ENCODE results near the gene KRTAP4-7. TPM values are rescaled to one million over a fixed set of nuclear protein-coding genes. Genes with fewer than 3 reads are reported as not detected.
"Not testable (repeated sequence)": the region's sequence is repeated elsewhere in the genome, so short reads cannot be mapped to it uniquely, and the experiment has no call there.

Gene KRTAP4-7
- total and polyA plus RNA-seq, 3 donors from 2014 or later, result not detected

GRCh38 chr17:41096055-41096454 is 12.1 kb downstream of the KRTAP4-7 start:
- H3K27me3 ChIP-seq, result no peaks in the 10 kb centered on the region
- intact Hi-C loops (cut with DNase I; ENCODE audit: low total_unique reads), result no loop called here
- no peaks in the 10 kb centered on the region for H3K4me1 ChIP-seq
- H3K4me3 ChIP-seq, result no peak overlapping the region
- no peak overlapping the region for H3K27ac ChIP-seq
- TF ChIP-seq, protein P1, sequence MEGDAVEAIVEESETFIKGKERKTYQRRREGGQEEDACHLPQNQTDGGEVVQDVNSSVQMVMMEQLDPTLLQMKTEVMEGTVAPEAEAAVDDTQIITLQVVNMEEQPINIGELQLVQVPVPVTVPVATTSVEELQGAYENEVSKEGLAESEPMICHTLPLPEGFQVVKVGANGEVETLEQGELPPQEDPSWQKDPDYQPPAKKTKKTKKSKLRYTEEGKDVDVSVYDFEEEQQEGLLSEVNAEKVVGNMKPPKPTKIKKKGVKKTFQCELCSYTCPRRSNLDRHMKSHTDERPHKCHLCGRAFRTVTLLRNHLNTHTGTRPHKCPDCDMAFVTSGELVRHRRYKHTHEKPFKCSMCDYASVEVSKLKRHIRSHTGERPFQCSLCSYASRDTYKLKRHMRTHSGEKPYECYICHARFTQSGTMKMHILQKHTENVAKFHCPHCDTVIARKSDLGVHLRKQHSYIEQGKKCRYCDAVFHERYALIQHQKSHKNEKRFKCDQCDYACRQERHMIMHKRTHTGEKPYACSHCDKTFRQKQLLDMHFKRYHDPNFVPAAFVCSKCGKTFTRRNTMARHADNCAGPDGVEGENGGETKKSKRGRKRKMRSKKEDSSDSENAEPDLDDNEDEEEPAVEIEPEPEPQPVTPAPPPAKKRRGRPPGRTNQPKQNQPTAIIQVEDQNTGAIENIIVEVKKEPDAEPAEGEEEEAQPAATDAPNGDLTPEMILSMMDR (IDR thresholded peaks at IDR 0.05), result no peak
- no peak for TF ChIP-seq POLR2A (IDR thresholded peaks at IDR 0.05)
- 89 to 91% methylated on average over 7 of the region's 7 CpGs for WGBS, 2 donors
- no peaks in the 10 kb centered on the region for H3K36me3 ChIP-seq (ENCODE audit: low read depth, missing control alignments)
- no peaks in the 10 kb centered on the region for H3K9me3 ChIP-seq
- no peak for DNase-seq

- no peak within 1 kb of the TSS for H3K27ac ChIP-seq
- WGBS, 2 donors, result 71 to 74% methylated on average over 4 of the region's 4 CpGs
- no peaks in the 10 kb centered on the region for H3K4me1 ChIP-seq
- no peak for DNase-seq
- H3K4me3 ChIP-seq, result no peak within 1 kb of the TSS
- no peaks in the 10 kb centered on the region for H3K36me3 ChIP-seq (ENCODE audit: low read depth, missing control alignments)
- TF ChIP-seq POLR2A (IDR thresholded peaks at IDR 0.05), result no peak
- TF ChIP-seq, protein P1 (IDR thresholded peaks at IDR 0.05), result no peak
- intact Hi-C loops (cut with DNase I; ENCODE audit: low total_unique reads), result no loop called here
- H3K27me3 ChIP-seq, result no peaks in the 10 kb centered on the region
- H3K9me3 ChIP-seq, result no peaks in the 10 kb centered on the region
Measured at GRCh38 chr17:41098042-41098441, 14.1 kb downstream of the KRTAP4-7 start, which contains the start of gene KRTAP4-8. KRTAP4-8 (minus strand) TSS chr17:41098142; CDS start chr17:41098084, 58 bp downstream.

- intact Hi-C loops (cut with DNase I; ENCODE audit: low total_unique reads), result no loop called here
- no peak for DNase-seq
- no peak overlapping the region for H3K4me3 ChIP-seq
- WGBS, 2 donors, result 77 to 80% methylated on average over 6 of the region's 6 CpGs
- H3K36me3 ChIP-seq (ENCODE audit: low read depth, missing control alignments), result no peaks in the 10 kb centered on the region
- TF ChIP-seq, protein P1 (IDR thresholded peaks at IDR 0.05), result no peak
- TF ChIP-seq POLR2A (IDR thresholded peaks at IDR 0.05), result no peak
- no peak overlapping the region for H3K27ac ChIP-seq
- H3K27me3 ChIP-seq, result no peaks in the 10 kb centered on the region
- no peaks in the 10 kb centered on the region for H3K4me1 ChIP-seq
- H3K9me3 ChIP-seq, result no peaks in the 10 kb centered on the region
Measured at GRCh38 chr17:41098481-41098880, 14.5 kb downstream of the KRTAP4-7 start.

- DNase-seq; H3K9me3 ChIP-seq; H3K27ac ChIP-seq; H3K4me1 ChIP-seq; H3K27me3 ChIP-seq; H3K4me3 ChIP-seq; intact Hi-C loops (cut with DNase I; ENCODE audit: low total_unique reads); H3K36me3 ChIP-seq (ENCODE audit: low read depth, missing control alignments): not testable (repeated sequence)
- WGBS, 2 donors, result 72 to 73% methylated on average over 7 of the region's 7 CpGs
Measured at GRCh38 chr17:41099682-41100480, 15.9 kb downstream of the KRTAP4-7 start.

DNA sequence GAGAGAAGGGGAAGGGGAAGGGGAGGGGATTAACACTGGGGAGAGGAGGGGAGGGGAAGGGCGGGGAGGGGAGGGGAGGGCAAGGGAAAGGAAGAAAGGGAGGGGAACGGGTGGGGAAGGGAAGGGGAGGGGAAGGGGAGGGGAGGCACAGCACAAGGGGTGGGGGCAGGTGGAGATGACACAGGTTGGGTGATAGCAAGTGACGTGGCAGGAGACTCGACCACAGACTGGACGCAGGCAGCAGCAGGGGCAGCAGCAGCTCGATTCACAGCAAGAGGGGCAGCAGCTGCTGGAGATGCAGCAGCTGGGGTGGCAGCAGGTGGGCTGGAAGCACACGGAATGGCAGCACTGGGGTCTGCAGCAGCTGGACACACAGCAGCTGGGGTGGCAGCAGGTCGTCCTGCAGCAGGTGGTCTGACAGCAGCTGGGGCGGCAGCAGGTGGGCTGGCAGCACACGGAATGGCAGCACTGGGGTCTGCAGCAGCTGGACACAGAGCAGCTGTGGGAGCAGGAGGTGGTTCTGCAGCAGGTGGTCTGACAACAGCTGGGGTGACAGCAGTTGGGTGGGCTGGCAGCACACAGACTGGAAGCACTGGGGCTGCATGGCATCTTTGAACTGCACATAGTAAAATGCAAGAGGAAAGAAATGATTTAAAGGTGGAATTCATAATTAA is 17.8 kb downstream of the KRTAP4-7 start, which contains the start of gene KRTAP4-16:
Gene KRTAP4-16, minus strand, starts transcription at position 624 of the 674 bp plus-strand sequence. Its CDS starts 0 bp downstream, at position 624.
- Histone ChIP-seq H3K4me1 (no peaks in the 10 kb centered on the region), H3K36me3 (ENCODE audit: low read depth, missing control alignments) (no peaks in the 10 kb centered on the region), H3K4me3 (no peak within 1 kb of the TSS), H3K27ac (no peak within 1 kb of the TSS), H3K27me3 (no peaks in the 10 kb centered on the region), H3K9me3 (no peaks in the 10 kb centered on the region)
- intact Hi-C loops (cut with DNase I; ENCODE audit: low total_unique reads), result no loop called here
- TF ChIP-seq, protein P1 (IDR thresholded peaks at IDR 0.05), result no peak
- no peak for TF ChIP-seq POLR2A (IDR thresholded peaks at IDR 0.05)
- no peak for DNase-seq
- WGBS, 2 donors, result 62 to 67% methylated on average over 7 to 10 of the region's 10 CpGs

Measured in testis (tissue), 3 donors.